C1 segment of cervical spinal cord (tissue), 14 donors: Measurements from ENCODE around the gene TREH.

Source experiments
- DNase-seq, 14 donors: peaks; one replicate each; lab custom pipeline; 2025; lab: John Stamatoyannopoulos, UW

Gene TREH

DNA sequence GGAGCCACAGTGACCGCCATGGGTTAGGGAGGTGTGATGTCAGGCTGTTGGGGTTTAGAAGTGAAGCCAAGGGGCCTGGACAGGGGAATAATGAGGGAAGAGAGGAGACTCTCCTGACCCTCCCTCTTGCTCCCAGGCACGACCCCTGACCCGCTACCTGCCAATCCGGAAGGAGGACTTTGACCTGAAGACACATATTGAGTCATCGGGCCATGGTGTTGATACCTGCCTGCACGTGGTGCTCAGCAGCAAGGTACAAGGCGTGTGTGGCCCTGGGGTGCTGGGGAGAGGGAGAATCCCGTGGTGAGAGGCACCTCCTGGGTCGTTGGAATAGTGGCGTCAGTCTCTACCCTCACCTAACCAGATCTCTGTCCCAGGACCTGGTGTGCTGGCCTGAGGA is 29.5 kb downstream of the TREH start:
- no peak for DNase-seq

GRCh38 chr11:118648291-118648690 is 31.2 kb downstream of the TREH start:
- no peak for DNase-seq

DNA sequence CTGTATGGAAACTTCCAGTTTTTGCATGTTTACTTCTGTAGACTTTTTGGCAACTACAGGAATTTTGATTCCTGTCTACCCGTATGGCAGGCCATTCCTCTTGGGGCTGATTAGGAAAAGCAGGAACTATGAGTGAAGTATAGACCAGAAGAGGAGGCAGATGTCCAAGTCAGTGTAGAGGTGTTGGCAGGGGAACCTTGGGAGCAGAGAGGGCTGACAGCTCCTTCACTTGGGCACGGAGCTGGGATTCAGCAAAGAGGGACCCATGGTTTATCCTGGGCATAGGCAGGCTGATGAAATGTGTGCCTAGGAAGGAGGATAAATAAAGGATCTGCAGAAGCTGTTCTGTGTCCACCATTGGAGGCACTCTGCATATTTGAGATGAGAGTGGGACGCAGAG is 33.1 kb downstream of the TREH start:
- DNase-seq: peak in 1 of 14 donors; percentile 30

- DNase-seq: peak in 1 of 14 donors; percentile 69
These were observed 34.3 kb downstream of the TREH start for GRCh38 chr11:118645066-118645715.

DNA sequence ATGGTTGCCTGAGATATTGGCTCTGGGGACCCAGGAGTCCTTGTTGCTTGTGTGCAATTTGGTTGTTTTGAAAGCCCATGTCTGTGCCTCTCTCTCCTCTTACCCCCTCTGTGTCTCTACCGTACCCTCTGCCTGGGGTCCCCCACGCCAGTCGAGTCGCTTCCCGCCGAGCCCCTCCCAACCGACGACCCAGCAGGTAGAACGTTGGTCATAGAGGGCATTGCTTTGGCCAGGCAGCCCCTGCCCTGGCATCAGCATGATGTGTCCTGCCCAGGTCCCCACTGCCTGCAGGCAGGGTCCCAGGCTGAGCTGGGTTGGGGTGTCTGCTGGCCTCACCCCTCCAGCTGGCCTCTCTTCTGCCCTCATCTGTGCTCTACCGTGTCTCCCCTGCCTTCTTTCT is 35.0 kb downstream of the TREH start:
- DNase-seq: no peak

GRCh38 chr11:118643995-118644345 is 35.5 kb downstream of the TREH start:
- DNase-seq: peak in 1 of 14 donors; percentile 87

DNA sequence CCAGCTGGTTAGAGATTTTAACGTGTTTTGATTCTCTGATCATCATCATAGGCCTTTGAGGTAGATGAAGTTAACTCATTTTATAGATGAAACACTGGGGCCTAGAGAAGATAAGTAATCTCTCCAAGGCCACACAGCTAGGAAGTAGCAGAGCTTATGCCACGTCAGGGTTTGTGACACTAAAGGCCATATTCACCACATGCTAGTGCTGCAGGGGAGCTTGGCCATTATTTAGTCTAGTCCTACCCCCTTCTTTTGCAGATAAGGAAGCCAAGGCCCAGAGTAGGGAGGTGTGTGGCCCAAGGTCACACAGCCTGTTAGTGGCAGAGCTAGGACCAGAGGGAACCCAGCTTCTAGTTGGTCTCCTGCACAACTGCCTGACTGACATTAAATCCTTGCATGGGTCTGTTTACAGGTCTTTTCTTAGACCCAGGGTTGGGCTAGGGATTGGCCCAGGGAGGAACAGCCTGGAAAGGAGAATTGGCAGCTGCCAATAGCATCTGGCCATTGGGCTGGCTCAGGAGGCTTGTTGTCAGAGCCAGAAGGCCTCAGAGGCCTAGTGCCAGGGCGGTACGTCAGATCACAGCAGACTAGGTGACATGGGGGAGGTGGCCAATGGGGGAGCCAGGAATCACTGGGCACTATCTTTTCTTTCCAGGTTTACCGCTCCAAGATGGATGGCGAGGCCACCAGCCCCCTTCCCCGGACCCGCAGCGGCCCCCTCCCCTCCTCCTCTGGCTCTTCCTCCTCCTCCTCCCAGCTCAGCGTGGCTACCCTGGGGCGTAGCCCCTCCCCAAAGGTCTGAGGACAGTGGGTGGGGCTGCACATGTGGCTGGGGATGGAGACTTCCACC is 36.1 kb downstream of the TREH start:
- DNase-seq: peak in 1 of 14 donors; percentile 79

- DNase-seq: peak in 1 of 14 donors; percentile 26
These were observed 37.9 kb downstream of the TREH start for GRCh38 chr11:118641397-118642019.

DNA sequence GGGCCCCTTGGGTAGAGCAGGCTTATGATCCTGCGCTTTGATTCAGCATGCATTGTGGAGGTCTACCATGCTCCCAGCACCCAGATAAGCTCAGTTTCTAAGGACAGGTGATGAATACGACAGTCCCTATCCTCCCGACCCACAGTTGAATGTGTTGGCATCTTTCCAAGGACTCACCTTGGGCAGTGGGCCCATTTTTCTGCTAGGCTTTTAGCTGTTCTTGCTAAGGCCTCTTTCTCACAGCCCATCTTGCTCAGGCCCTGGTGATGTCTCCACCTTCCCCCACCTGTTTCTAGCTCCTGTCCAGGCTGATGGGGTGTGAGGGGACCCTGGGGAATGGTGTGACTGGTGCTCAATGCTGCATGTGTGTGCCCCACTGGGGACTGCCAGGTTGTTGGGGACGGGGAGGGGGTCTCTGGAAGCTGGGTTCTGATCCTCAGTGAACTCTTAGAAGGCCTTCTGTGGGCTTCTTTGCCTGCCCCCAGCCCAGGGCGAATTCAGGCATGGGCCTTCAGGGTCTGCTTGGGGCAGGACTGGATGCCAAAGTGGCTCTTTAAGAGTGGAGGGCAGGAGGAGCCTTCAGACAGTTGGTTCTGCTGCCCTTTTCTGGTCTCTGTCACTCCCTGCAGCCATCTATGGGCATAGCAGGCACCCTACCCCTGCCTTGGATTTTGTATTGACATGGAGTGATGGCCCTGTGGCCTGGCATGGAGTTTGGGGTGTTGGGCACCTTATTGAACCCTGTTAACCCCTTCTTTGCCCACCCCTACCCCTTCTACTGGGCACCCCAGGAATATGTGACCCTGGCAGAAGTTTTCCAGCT is 38.9 kb downstream of the TREH start:
- DNase-seq: peak in 1 of 14 donors; percentile 24

- no peak for DNase-seq
These were observed 39.6 kb downstream of the TREH start for GRCh38 chr11:118639899-118640298.

GRCh38 chr11:118638726-118639125 is 40.7 kb downstream of the TREH start:
- no peak for DNase-seq

- DNase-seq: no peak
These were observed 42.7 kb downstream of the TREH start for GRCh38 chr11:118636569-118637290.

GRCh38 chr11:118635642-118636041 is 43.8 kb downstream of the TREH start:
- peak in 1 of 14 donors; percentile 11 for DNase-seq

GRCh38 chr11:118635237-118635591 is 44.2 kb downstream of the TREH start:
- DNase-seq: peak in 6 of 14 donors; percentile 29 to 58 (median 48)

DNA sequence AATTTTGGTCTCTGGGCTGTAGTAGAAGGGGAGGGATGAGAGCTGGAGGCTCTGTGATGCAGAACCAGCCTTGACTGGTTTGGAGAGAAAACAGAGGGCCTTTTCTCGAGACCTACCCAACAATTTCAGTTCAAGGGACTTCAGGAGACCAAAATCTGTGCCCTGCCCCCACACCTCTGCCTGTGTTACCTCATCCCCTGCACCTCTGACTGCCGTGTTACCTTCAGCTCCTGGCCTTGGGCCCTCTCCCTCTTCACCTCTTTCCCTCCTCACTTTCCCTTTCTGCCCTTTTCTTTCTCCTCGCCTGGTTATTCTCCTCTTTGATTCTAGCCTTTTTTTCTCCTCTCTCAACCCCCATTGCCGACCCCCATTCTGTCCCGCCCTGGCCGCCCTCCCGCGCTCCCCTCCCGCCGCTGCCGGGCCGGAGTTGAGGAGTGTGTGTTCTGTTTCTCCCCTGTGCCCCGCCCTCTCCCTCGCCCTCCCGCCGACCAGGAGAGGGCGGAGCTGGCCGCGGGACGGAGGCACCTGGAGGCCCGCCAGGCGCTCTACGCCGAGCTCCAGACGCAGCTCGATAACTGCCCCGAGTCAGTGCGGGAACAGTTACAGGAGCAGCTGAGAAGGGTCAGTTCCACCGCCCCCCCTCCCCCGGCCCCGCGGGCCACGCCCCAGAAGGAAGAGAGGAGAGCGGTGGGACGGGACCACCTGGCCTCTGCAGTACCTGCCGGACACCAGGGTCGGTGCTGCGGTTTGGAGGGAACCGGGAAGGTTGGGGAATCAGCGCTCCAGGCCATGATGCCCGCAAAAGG is 44.8 kb downstream of the TREH start:
- peak in 9 of 14 donors; percentile 25 to 80 (median 49) for DNase-seq

GRCh38 chr11:118633979-118634378 is 45.5 kb downstream of the TREH start:
- peak in 1 of 14 donors; percentile 26 for DNase-seq

DNA sequence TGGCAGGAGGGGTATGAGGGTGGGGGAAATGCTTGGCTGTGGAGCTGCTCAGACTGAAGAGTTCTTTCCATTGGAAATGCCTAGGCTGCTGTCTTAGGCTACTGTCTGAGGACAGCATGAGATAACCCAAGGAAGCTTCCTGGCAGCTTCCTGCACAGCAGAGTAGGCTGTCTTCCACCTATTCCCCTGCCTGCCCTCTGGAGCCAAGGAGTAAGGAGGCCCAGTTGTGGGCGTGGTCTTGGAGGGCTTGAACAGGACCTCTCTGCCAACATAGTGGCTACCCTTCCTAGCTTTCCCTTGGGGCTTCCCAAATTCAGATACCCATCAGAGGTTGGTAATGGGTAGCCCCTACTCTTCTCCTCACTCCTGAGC is 46.1 kb downstream of the TREH start:
- no peak for DNase-seq

DNA sequence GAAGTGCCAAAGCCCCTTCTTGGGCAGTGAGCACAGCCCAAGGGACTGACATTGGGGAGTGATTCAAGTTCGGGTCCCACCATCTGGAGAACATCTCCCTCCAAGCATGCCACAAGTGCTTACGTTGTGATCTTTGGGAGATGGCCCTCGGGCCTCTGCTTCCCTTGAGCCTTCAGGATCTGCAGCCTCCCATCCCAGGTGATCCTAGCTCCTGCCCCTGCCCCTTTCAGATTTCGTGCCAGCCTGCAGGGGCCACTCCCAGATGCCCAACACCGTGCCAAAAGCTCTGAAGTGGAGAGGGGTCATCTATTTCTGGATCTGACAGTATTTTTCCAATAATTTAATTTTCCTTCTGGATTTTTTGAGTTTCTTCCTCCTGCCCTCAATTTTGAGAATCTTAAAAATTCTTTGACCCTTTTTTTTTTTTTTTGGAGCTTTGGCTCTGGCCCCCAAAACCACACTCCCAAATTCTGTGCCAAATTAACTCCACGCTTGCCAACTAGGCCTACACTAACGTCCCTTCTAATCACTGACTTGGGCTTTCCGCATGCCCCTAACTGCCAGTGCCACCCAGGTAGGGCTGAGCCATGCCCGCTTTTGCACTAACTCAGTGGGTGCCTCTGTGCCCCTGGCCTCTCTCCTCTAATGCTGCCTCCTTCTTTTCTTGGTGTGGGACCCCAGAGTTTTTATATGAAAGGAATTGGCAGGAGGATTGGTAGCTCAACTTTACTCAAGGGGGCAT is 46.7 kb downstream of the TREH start:
- DNase-seq: no peak

DNA sequence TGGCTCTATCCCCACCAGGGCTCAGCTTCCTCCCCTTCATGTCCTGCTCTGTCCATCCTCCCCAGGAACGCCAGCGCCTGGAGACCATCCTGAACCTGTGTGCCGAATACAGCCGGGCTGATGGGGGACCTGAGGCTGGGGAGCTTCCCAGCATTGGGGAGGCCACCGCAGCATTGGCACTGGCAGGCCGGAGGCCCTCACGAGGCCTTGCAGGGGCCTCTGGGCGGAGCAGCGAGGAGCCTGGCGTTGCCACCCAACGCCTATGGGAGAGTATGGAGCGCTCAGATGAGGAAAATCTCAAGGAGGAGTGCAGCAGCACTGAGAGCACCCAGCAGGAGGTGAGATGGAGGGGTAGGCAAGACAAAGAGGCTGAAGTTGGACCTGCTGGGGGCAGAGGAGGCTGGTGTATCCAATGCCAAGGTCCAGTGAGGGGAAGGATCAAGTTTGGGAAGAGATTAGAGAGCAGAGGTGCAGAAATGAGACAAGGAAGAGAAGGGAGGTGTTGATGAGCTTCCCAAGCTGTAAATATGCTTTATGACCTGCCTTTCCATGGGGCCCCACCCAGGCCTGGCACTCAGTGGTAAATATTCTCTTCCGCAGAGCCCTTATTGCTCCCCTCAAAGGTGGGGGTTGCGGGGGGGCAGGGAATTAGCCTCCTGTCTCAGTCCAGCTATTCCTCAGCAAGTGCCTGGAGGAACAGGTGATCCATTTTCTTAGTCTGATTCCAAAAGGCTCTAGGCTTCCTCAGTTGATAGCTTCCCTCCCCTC is 48.1 kb downstream of the TREH start:
- no peak for DNase-seq
